Gastroesophageal sphincter (tissue), 4 donors: ENCODE data around the gene TNNI3. TPM values are rescaled to one million over a fixed set of nuclear protein-coding genes. Genes with fewer than 3 reads are reported as not detected.
A peak's percentile ranks its signal among the peaks of the same experiment; 100 is the strongest.

Source experiments
- ATAC-seq: fragments of 150-250 bp; one replicate; pipeline ENCODE4 v1.9.1; 2016; ENCODE audit warnings: mild to moderate bottlenecking, moderate library complexity
- H3K27ac ChIP-seq, 4 donors: fragments of 200-600 bp; sonication (generic) in 3 of 4; 1 replicate in 3 of 4; 2 replicates in 1 of 4; pipeline ENCODE4 v1.5.1; 2016 to 2019
- H3K27me3 ChIP-seq: fragments of 200-600 bp; sonication (generic); one replicate; pipeline ENCODE4 v1.5.1; 2019
- H3K36me3 ChIP-seq, 2 donors: fragments of 200-600 bp; sonication (generic); one replicate each; pipeline ENCODE4 v1.5.1; 2019; ENCODE audit warnings: control low read depth in 1 of 2
- H3K4me1 ChIP-seq, 3 donors: fragments of 200-600 bp; sonication (generic); 1 replicate in 2 of 3; 2 replicates in 1 of 3; pipeline ENCODE4 v1.5.1; 2016 to 2019; ENCODE audit warnings: control low read depth in 2 of 3
- H3K4me3 ChIP-seq, 2 donors: fragments of 200-600 bp; sonication (generic); one replicate each; pipeline ENCODE4 v1.5.1; 2019; ENCODE audit warnings: mild to moderate bottlenecking in 1 of 2, moderate library complexity in 1 of 2
- H3K9me3 ChIP-seq, 3 donors: fragments of 200-600 bp; sonication (generic); one replicate each; pipeline ENCODE4 v1.5.1; 2017 to 2019; ENCODE audit warnings: control low read depth in 2 of 3
- EP300 ChIP-seq: sonication (generic); formaldehyde crosslinking; IDR thresholded peaks from one replicate; pipeline ENCODE4 v1.6.1; 2017; ENCODE audit warnings: antibody characterized with exemption, mild to moderate bottlenecking
- POLR2A ChIP-seq, 2 donors: fragments of 450-650 bp; IDR thresholded peaks; one replicate each; pipeline ENCODE4 v1.6.1; 2017; ENCODE audit warnings: antibody characterized with exemption in 2 of 2, mild to moderate bottlenecking in 2 of 2, moderate library complexity in 1 of 2
- POLR2AphosphoS5 ChIP-seq: sonication (generic); formaldehyde crosslinking; IDR thresholded peaks from one replicate; pipeline ENCODE4 v1.6.1; 2017; ENCODE audit warnings: antibody characterized with exemption
- WGBS, 2 donors: methylation state at CpG; one replicate each; pipeline ENCODE4 v1.1.5; 2018; ENCODE audit warnings: low coverage in 1 of 2; 5-methylcytosine and 5-hydroxymethylcytosine counted together
- total RNA-seq, 4 donors: library from RNA; depleted of rRNA; stranded (reverse); fragments of >200 nt; gene quantifications; one replicate each; pipeline ENCODE4 v1.1.0, GENCODE V29; 2016
- TF ChIP-seq, protein P1 (sequence below), 4 experiments: fragments of 200-600 bp in 2 of 4; fragments of 450-650 bp in 2 of 4; sonication (generic) in 1 of 4; IDR thresholded peaks; one replicate each; pipeline ENCODE4 v1.5.1; 2017 to 2019; ENCODE audit warnings: antibody characterized with exemption in 4 of 4, mild to moderate bottlenecking in 2 of 4, moderate library complexity in 2 of 4

Gene TNNI3
- total RNA-seq, 4 donors from 2014 or later, result not detected

DNA sequence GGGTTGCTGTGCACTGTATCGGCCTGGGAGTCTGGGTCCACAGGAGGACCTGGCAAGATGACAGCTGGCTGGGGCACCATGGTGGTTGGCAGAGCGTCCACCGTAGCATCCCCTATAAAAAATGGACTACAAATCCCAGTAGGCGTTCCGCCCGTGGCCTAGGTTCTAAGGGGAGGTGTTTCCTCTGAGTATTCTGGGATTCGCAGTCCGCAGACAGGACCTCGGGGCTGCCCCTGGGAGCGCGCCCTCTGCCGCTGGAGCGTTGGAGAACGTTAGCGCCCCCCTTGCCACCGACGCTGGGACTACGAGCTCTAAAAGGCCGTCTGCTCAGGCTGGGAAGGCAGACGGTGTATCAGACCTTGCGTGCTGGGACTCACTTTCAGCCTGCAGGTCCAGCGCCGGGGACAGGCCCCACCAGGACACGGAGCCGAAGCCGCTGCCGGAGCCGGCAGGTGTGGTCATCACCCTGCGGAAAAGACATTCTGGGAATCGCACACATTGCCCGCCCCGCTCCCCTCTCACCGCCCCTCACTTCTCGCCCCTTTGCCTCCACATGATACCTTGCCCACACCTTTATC lies 8.5 kb upstream of the TNNI3 start:
- peak overlapping the region in 1 of 2 donors; percentile 46 for H3K4me3 ChIP-seq
- no peaks in the 10 kb centered on the region for H3K36me3 ChIP-seq
- peak overlapping the region in 1 of 4 donors; percentile 35 for H3K27ac ChIP-seq
- peaks cover 0 to 20% (median 0%) of the 10 kb centered on the region in 3 donors for H3K4me1 ChIP-seq
- peak; percentile 80 for ATAC-seq
- no peaks in the 10 kb centered on the region for H3K9me3 ChIP-seq
- TF ChIP-seq EP300 (no peak), POLR2AphosphoS5 (no peak)
- TF ChIP-seq, protein P1, sequence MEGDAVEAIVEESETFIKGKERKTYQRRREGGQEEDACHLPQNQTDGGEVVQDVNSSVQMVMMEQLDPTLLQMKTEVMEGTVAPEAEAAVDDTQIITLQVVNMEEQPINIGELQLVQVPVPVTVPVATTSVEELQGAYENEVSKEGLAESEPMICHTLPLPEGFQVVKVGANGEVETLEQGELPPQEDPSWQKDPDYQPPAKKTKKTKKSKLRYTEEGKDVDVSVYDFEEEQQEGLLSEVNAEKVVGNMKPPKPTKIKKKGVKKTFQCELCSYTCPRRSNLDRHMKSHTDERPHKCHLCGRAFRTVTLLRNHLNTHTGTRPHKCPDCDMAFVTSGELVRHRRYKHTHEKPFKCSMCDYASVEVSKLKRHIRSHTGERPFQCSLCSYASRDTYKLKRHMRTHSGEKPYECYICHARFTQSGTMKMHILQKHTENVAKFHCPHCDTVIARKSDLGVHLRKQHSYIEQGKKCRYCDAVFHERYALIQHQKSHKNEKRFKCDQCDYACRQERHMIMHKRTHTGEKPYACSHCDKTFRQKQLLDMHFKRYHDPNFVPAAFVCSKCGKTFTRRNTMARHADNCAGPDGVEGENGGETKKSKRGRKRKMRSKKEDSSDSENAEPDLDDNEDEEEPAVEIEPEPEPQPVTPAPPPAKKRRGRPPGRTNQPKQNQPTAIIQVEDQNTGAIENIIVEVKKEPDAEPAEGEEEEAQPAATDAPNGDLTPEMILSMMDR (IDR thresholded peaks at IDR 0.05), result peak in 2 of 4 experiments; percentile 24 to 43
- H3K27me3 ChIP-seq, result peaks cover 100% of the 10 kb centered on the region
- WGBS, 2 donors, result 20% methylated on average over 1 of the region's 34 CpGs; no CpG with 5 or more reads in 1 of the 2 donors

DNA sequence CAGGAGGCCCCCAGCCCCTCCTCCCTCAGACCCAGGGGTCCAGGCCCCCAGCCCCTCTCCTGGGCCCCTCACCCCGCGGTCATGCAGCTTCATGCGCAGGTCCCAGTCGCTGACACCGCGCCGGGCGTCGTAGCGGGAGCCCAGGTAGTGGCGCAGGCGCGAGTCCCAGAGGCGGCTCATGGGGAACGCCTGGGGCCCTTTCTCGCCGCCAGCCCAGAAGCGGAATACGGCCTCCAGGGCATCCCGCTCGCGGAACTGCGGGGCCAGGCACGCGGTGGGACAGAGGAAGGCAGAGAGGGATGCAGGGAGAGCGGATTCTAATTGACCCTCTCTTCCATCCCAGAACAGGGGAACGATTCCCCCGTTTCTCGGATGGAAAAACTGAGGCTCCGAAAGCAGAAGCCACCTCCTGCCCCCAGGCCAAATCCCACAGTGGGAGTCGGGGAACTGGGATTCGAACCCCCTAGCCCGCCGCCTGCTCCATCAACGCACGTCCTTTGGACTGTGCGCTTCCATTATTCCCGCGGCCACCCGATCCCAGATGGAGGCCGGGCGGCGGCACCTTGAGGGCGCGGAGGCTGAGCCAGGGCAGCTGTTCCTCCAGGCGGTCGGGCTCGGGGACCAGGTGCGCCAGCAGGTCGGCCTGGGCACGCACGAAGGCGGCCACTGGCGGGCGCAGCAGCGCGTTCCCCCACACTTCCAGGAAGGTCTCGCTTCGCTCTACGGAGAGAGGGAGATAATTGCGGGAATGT lies 4.2 kb upstream of the TNNI3 start:
- no peaks in the 10 kb centered on the region for H3K9me3 ChIP-seq
- H3K4me3 ChIP-seq, result no peak overlapping the region
- H3K27me3 ChIP-seq, result peaks cover 100% of the 10 kb centered on the region
- H3K4me1 ChIP-seq, result peaks cover 0 to 31% (median 0%) of the 10 kb centered on the region in 3 donors
- WGBS, 2 donors, result 27% methylated on average over 3 of the region's 61 CpGs; no CpG with 5 or more reads in 1 of the 2 donors
- TF ChIP-seq, protein P1 (IDR thresholded peaks at IDR 0.05), result no peak
- H3K27ac ChIP-seq, result no peak overlapping the region
- no peak for ATAC-seq
- no peaks in the 10 kb centered on the region for H3K36me3 ChIP-seq

GRCh38 chr19:55160986-55161365 lies 3.4 kb upstream of the TNNI3 start:
- peaks cover 0 to 31% (median 0%) of the 10 kb centered on the region in 3 donors for H3K4me1 ChIP-seq
- WGBS, 2 donors, result no CpG with 5 or more reads among the region's 32 CpGs
- peaks cover 100% of the 10 kb centered on the region for H3K27me3 ChIP-seq
- H3K4me3 ChIP-seq, result no peak overlapping the region
- no peaks in the 10 kb centered on the region for H3K9me3 ChIP-seq
- TF ChIP-seq EP300 (no peak), POLR2AphosphoS5 (no peak), POLR2A (IDR thresholded peaks at IDR 0.05) (no peak)
- TF ChIP-seq, protein P1 (IDR thresholded peaks at IDR 0.05), result no peak
- no peak for ATAC-seq
- no peaks in the 10 kb centered on the region for H3K36me3 ChIP-seq
- H3K27ac ChIP-seq, result no peak overlapping the region

DNA sequence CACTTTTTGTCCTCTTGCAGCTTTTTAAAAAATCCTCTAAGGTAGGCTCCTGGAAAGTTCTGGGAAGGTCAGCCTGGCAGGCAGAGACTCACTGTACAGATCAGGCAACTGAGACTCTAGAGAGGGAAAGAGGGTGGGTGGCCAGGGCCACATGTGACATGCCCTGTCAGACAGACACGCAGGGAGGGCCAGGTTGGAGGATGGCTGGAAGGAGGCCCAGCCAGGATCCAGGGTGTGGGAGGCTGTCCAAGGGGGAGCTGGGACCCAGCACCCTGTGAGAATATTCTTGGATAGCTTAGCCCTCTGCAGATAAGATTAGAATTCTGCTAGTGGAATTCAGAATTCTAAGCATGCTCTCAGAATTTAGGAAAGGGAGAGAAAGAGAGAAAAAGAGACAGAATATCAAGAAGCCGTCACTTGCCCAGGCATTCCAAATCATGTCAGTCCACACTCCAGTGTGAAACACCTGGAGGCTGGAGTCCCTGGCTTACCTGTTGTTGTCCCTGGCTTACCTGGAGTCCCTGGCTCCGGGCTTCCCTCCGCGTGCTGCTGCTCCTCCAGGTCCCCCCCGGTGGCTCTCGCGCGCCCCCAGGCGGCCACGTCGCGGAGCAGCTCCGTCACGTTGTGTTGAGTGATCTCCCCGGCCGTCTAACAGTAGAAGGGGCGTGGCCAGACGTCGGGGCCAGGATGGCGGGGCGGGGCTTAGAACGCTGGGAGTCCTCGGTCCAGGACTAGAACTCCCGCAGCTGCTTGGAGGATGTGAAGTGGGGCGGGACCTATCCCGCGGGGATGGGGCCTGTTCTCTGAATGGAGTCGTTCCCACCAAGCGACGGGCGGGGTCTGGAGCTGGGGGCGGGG lies 2.8 kb upstream of the TNNI3 start:
- 50% methylated on average over 1 of the region's 33 CpGs; no CpG with 5 or more reads in 1 of the 2 donors for WGBS, 2 donors
- H3K4me3 ChIP-seq, result no peak overlapping the region
- no peaks in the 10 kb centered on the region for H3K9me3 ChIP-seq
- no peaks in the 10 kb centered on the region for H3K36me3 ChIP-seq
- peaks cover 0 to 31% (median 0%) of the 10 kb centered on the region in 3 donors for H3K4me1 ChIP-seq
- TF ChIP-seq, protein P1 (IDR thresholded peaks at IDR 0.05), result peak in 3 of 4 experiments; percentile 52 to 79 (median 70)
- no peak for TF ChIP-seq POLR2A (IDR thresholded peaks at IDR 0.05)
- H3K27ac ChIP-seq, result no peak overlapping the region
- peak; percentile 75 for ATAC-seq
- H3K27me3 ChIP-seq, result peaks cover 100% of the 10 kb centered on the region
